ENCODE measurements around the gene MYO7B. TPM values are rescaled to one million over a fixed set of nuclear protein-coding genes. Genes with fewer than 3 reads are reported as not detected.

The MYO7B gene
- total and polyA plus RNA-seq, 8 donors = under 0.01 to 155 (median 0.48) TPM; not detected in 2

DNA sequence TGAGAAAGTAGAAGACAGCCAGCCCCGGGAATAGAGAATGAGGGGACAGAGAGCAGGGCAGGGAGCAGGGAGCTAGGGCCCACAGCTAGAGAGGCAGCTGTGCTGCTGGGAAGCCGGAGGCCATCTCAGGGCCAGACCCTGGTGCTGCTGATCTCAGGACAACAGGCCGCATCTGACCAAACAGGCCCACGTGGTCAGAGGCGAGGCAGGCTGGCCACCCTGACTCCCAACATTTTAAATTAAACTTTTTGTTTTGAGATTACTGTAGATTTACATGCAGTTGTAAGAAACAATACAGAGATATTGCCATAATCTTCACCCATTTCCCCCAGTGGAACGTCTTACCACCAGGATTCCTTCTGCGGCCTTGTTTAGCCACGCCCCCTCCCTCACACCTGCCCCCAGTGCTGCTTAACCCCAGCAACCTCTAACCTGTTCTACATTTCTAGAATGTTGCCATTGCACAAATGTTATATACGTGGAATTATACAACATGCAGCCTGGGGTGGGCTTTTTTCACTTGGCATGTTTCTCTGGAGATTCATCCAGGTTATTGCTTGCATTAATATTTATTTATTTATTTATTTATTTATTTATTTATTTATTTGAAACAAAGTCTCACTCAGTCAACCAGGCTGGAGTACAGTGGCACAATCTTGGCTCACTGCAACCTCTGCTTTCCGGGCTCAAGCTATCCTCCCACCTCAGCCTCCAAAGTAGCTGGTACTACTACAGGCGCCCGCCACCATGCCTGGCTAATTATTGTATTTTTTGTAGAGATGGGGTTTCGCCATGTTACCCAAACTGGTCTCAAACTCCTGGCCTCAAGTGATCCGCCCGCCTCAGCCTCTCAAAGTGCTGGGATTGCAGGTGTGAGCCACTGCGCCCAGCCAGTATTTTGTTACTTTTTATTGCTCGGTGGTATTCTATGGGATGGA is 61.8 kb downstream of the MYO7B start:
- H3K9me3 ChIP-seq = peaks cover 0 to 2% (median 1%) of the 10 kb centered on the region in 4 donors
- no peaks in the 10 kb centered on the region for H3K27me3 ChIP-seq
- intact Hi-C loops (cut with DNase I; ENCODE audit: low total_unique reads) = no loop called here
- H3K4me1 ChIP-seq = no peaks in the 10 kb centered on the region
- TF ChIP-seq POLR2A (IDR thresholded peaks at IDR 0.05) (no peak), EP300 (IDR thresholded peaks at IDR 0.05) (no peak), POLR2AphosphoS5 (IDR thresholded peaks at IDR 0.05) (no peak)
- TF ChIP-seq, protein P1, sequence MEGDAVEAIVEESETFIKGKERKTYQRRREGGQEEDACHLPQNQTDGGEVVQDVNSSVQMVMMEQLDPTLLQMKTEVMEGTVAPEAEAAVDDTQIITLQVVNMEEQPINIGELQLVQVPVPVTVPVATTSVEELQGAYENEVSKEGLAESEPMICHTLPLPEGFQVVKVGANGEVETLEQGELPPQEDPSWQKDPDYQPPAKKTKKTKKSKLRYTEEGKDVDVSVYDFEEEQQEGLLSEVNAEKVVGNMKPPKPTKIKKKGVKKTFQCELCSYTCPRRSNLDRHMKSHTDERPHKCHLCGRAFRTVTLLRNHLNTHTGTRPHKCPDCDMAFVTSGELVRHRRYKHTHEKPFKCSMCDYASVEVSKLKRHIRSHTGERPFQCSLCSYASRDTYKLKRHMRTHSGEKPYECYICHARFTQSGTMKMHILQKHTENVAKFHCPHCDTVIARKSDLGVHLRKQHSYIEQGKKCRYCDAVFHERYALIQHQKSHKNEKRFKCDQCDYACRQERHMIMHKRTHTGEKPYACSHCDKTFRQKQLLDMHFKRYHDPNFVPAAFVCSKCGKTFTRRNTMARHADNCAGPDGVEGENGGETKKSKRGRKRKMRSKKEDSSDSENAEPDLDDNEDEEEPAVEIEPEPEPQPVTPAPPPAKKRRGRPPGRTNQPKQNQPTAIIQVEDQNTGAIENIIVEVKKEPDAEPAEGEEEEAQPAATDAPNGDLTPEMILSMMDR (IDR thresholded peaks at IDR 0.05) = no peak
- WGBS, 5 donors = 78 to 89% (median 83%) methylated on average over 17 of the region's 17 CpGs
- no peak overlapping the region for H3K4me3 ChIP-seq
- peak in 1 of 2 donors; percentile 17 for DNase-seq
- H3K27ac ChIP-seq = no peak overlapping the region
- H3K36me3 ChIP-seq = no peaks in the 10 kb centered on the region

DNA sequence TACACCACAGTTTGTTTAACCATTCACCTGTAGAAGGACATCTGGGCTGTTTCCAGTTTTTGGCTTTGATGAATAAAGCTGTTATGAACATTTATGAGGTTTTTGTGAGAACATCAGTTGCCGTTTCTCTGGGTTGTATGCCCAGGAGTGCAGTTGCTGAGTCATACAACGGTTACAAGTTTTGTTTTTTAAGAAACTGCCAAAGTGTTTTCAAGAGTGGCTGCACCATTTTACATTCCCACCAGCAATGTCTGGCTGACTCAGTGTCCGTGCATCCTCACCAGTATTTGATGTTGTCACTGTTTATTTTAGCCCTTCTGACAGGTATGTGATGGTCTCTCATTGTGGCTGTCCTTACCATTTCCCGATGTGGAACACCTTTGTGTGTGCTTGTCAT is 62.5 kb downstream of the MYO7B start:
- WGBS, 5 donors = 73 to 84% (median 80%) methylated on average over 4 of the region's 4 CpGs

DNA sequence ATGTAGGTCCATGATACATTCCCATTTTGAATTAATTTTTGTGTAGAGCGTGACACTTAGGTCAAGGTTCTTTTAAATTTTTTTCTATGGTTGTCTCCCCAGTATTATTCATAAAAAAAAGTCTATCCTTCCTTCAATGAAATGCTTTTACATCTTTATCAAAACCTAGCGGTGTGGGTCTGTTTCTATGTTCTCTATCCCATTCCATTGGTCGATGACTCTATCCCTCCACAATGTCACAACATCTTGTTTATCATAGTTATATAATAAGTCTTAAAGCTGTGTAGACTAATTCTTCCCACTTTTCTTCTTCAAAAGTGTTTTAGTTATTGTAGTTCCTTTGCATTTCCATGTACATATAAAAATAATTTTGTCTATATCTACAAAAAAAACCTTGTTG is 63.2 kb downstream of the MYO7B start:
- no peak overlapping the region for H3K4me3 ChIP-seq
- TF ChIP-seq POLR2A (IDR thresholded peaks at IDR 0.05) (no peak), EP300 (IDR thresholded peaks at IDR 0.05) (no peak), POLR2AphosphoS5 (IDR thresholded peaks at IDR 0.05) (no peak)
- TF ChIP-seq, protein P1 (IDR thresholded peaks at IDR 0.05) = no peak
- no peak overlapping the region for H3K27ac ChIP-seq
- H3K9me3 ChIP-seq = peaks cover 0 to 8% (median 3%) of the 10 kb centered on the region in 4 donors
- intact Hi-C loops (cut with DNase I; ENCODE audit: low total_unique reads) = no loop called here
- WGBS, 5 donors = 78 to 96% (median 90%) methylated on average over 3 of the region's 3 CpGs
- no peaks in the 10 kb centered on the region for H3K36me3 ChIP-seq
- no peaks in the 10 kb centered on the region for H3K27me3 ChIP-seq
- no peak for DNase-seq
- H3K4me1 ChIP-seq = no peaks in the 10 kb centered on the region

More for the DNA sequence above, 62.5 kb downstream of the MYO7B start:
- intact Hi-C loops (cut with DNase I; ENCODE audit: low total_unique reads) = no loop called here
- H3K36me3 ChIP-seq = no peaks in the 10 kb centered on the region
- no peak for DNase-seq
- H3K9me3 ChIP-seq = peaks cover 0 to 8% (median 3%) of the 10 kb centered on the region in 4 donors
- TF ChIP-seq EP300 (IDR thresholded peaks at IDR 0.05) (no peak), POLR2AphosphoS5 (IDR thresholded peaks at IDR 0.05) (no peak), POLR2A (IDR thresholded peaks at IDR 0.05) (no peak)
- TF ChIP-seq, protein P1 (IDR thresholded peaks at IDR 0.05) = no peak
- no peak overlapping the region for H3K27ac ChIP-seq
- H3K4me3 ChIP-seq = no peak overlapping the region
- no peaks in the 10 kb centered on the region for H3K27me3 ChIP-seq
- no peaks in the 10 kb centered on the region for H3K4me1 ChIP-seq

DNA sequence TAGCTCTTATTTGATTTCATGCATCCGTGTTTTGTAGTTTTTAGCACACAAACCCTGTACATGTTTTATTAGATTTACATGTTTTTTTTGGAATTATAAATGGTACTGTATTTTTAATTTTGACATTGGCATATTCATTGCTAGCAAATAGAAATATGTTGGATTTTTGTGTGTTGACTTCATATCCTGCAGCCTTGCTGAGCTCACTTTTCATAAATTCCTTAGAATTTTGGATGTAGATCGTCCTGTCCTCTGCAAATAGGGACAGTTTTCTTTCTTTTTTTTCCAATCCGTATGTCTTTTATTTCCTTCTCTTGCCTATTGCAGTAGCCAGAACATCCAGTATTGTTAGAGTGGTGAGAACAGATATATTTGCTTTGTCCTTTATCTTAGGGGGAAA is 63.7 kb downstream of the MYO7B start:
- WGBS, 5 donors = 71 to 77% (median 74%) methylated on average over 3 of the region's 3 CpGs
- no peaks in the 10 kb centered on the region for H3K36me3 ChIP-seq
- no peak overlapping the region for H3K27ac ChIP-seq
- peaks cover 0 to 8% (median 3%) of the 10 kb centered on the region in 4 donors for H3K9me3 ChIP-seq
- no peaks in the 10 kb centered on the region for H3K27me3 ChIP-seq
- intact Hi-C loops (cut with DNase I; ENCODE audit: low total_unique reads) = no loop called here
- no peak overlapping the region for H3K4me3 ChIP-seq
- no peaks in the 10 kb centered on the region for H3K4me1 ChIP-seq
- DNase-seq = no peak
- no peak for TF ChIP-seq EP300 (IDR thresholded peaks at IDR 0.05)
- no peak for TF ChIP-seq POLR2AphosphoS5 (IDR thresholded peaks at IDR 0.05)
- TF ChIP-seq, protein P1 (IDR thresholded peaks at IDR 0.05) = no peak
- TF ChIP-seq POLR2A (IDR thresholded peaks at IDR 0.05) = no peak

Data from stomach (tissue), 9 donors.